Stomach (tissue), 19 donors: ENCODE data around the gene ITM2B. TPM values are rescaled to one million over a fixed set of nuclear protein-coding genes. Genes with fewer than 3 reads are reported as not detected.

ENCODE experiments used
- DNase-seq, 2 donors: peaks; one replicate each; pipeline versions ENCODE4 v3.0.0 to v3.0.0-alpha.2; 2013 to 2019
- H3K27ac ChIP-seq, 5 donors: fragments of 200-600 bp in 4 of 5; sonication (generic) in 4 of 5; one replicate each; pipeline ENCODE4 v1.5.1; 2013 to 2019; ENCODE audit warnings: mild to moderate bottlenecking in 1 of 5, moderate library complexity in 1 of 5
- H3K27me3 ChIP-seq, 3 donors: fragments of 200-600 bp; sonication (generic); one replicate each; pipeline ENCODE4 v1.5.1; 2017 to 2019; ENCODE audit warnings: mixed run types in 1 of 3
- H3K36me3 ChIP-seq, 4 donors: fragments of 200-600 bp; sonication (generic); 1 replicate in 3 of 4; 2 replicates in 1 of 4; pipeline ENCODE4 v1.5.1; 2016 to 2019
- H3K4me1 ChIP-seq, 4 donors: fragments of 200-600 bp; sonication (generic); one replicate each; pipeline ENCODE4 v1.5.1; 2016 to 2019
- H3K4me3 ChIP-seq, 4 donors: fragments of 200-600 bp; sonication (generic) in 3 of 4; one replicate each; pipeline ENCODE4 v1.5.1; 2016 to 2019; ENCODE audit warnings: mild to moderate bottlenecking in 1 of 4
- H3K9me3 ChIP-seq, 4 donors: fragments of 200-600 bp; sonication (generic); one replicate each; pipeline ENCODE4 v1.5.1; 2016 to 2019
- CTCF ChIP-seq, 7 experiments: fragments of 450-650 bp in 4 of 7; fragments of 200-600 bp in 3 of 7; sonication (generic) in 3 of 7; IDR thresholded peaks; one replicate each; pipeline ENCODE4 v1.5.1; 2016 to 2019; ENCODE audit warnings: antibody characterized with exemption in 7 of 7, control low read depth in 2 of 7, mild to moderate bottlenecking in 1 of 7
- EP300 ChIP-seq: sonication (generic); formaldehyde crosslinking; IDR thresholded peaks from one replicate; pipeline ENCODE4 v1.6.1; 2017; ENCODE audit warnings: antibody characterized with exemption
- POLR2A ChIP-seq, 4 donors: fragments of 450-650 bp; IDR thresholded peaks; one replicate each; pipeline ENCODE4 v1.6.1; 2016; ENCODE audit warnings: antibody characterized with exemption in 4 of 4, control low read depth in 2 of 4, mild to moderate bottlenecking in 1 of 4, moderate library complexity in 1 of 4
- POLR2AphosphoS5 ChIP-seq, 3 donors: sonication (generic); formaldehyde crosslinking; IDR thresholded peaks; one replicate each; pipeline ENCODE4 v1.6.1; 2016; ENCODE audit warnings: antibody characterized with exemption in 3 of 3
- WGBS, 5 donors: extraction: QIAGEN DNeasy Blood & Tissue Kit in 3 of 5; methylation state at CpG; one replicate each; pipeline versions ENCODE4 v1.1.5 to v1.1.7; 2013 to 2018; 5-methylcytosine and 5-hydroxymethylcytosine counted together
- intact Hi-C: fragments of 100-400 bp; cut with DNase I; formaldehyde crosslinking; loops from one replicate; pipeline ENCODE4 v1.15.1; 2023; ENCODE audit warnings: low total_unique reads
- long read RNA-seq, 10 donors: transcript quantifications; one replicate each; lab custom pipeline, GENCODE V29; 2026
- polyA plus RNA-seq, 3 donors: library from polyadenylated mRNA; stranded (reverse); fragments of 200-250 nt; gene quantifications; one replicate each; pipeline ENCODE4 v1.2.3, GENCODE V29; 2013
- total RNA-seq, 5 donors: library from RNA; depleted of rRNA; stranded (reverse); fragments of >200 nt; gene quantifications; one replicate each; pipeline versions ENCODE4 v1.1.0 to v1.2.3, GENCODE V29; 2014 to 2016
- donor health status: healthy with polysubstance abuse.
- donor health status: Bipolar disorder and iron deficiency.
- donor health status: healthy.

ITM2B gene
- total RNA-seq = 100 to 1,000 TPM; 271 to 419 (median 293) TPM
- 100 to 1,000 TPM; 113 to 359 (median 141) TPM for polyA plus RNA-seq
- long read RNA-seq, donor 1, full-length matches to known transcripts = 92 of 173 reads
- long read RNA-seq, donor 1, partial matches to known transcripts = 81 of 173 reads
- long read RNA-seq, donor 1, other reads (novel, unspliced or antisense) = 0 of 173 reads
- long read RNA-seq, donor 2, full-length matches to known transcripts = 156 of 210 reads
- long read RNA-seq, donor 2, partial matches to known transcripts = 54 of 210 reads
- long read RNA-seq, donor 2, other reads (novel, unspliced or antisense) = 0 of 210 reads
- long read RNA-seq, donor 3, full-length matches to known transcripts = 90 of 161 reads
- long read RNA-seq, donor 3, partial matches to known transcripts = 71 of 161 reads
- long read RNA-seq, donor 3, other reads (novel, unspliced or antisense) = 0 of 161 reads
- long read RNA-seq, donor 4, full-length matches to known transcripts = 17 of 17 reads
- long read RNA-seq, donor 4, partial matches to known transcripts = 0 of 17 reads
- long read RNA-seq, donor 4, other reads (novel, unspliced or antisense) = 0 of 17 reads
- long read RNA-seq, donor 5, full-length matches to known transcripts = 202 of 309 reads
- long read RNA-seq, donor 5, partial matches to known transcripts = 107 of 309 reads
- long read RNA-seq, donor 5, other reads (novel, unspliced or antisense) = 0 of 309 reads
- long read RNA-seq, donor 6, full-length matches to known transcripts = 307 of 428 reads
- long read RNA-seq, donor 6, partial matches to known transcripts = 121 of 428 reads
- long read RNA-seq, donor 6, other reads (novel, unspliced or antisense) = 0 of 428 reads
- long read RNA-seq, donor 7, full-length matches to known transcripts = 214 of 363 reads
- long read RNA-seq, donor 7, partial matches to known transcripts = 149 of 363 reads
- long read RNA-seq, donor 7, other reads (novel, unspliced or antisense) = 0 of 363 reads
- long read RNA-seq, donor 8, full-length matches to known transcripts = 157 of 257 reads
- long read RNA-seq, donor 8, partial matches to known transcripts = 100 of 257 reads
- long read RNA-seq, donor 8, other reads (novel, unspliced or antisense) = 0 of 257 reads
- long read RNA-seq, donor 9, full-length matches to known transcripts = 134 of 387 reads
- long read RNA-seq, donor 9, partial matches to known transcripts = 253 of 387 reads
- long read RNA-seq, donor 9, other reads (novel, unspliced or antisense) = 0 of 387 reads
- long read RNA-seq, donor 10, full-length matches to known transcripts = 103 of 139 reads
- long read RNA-seq, donor 10, partial matches to known transcripts = 36 of 139 reads
- long read RNA-seq, donor 10, other reads (novel, unspliced or antisense) = 0 of 139 reads

DNA sequence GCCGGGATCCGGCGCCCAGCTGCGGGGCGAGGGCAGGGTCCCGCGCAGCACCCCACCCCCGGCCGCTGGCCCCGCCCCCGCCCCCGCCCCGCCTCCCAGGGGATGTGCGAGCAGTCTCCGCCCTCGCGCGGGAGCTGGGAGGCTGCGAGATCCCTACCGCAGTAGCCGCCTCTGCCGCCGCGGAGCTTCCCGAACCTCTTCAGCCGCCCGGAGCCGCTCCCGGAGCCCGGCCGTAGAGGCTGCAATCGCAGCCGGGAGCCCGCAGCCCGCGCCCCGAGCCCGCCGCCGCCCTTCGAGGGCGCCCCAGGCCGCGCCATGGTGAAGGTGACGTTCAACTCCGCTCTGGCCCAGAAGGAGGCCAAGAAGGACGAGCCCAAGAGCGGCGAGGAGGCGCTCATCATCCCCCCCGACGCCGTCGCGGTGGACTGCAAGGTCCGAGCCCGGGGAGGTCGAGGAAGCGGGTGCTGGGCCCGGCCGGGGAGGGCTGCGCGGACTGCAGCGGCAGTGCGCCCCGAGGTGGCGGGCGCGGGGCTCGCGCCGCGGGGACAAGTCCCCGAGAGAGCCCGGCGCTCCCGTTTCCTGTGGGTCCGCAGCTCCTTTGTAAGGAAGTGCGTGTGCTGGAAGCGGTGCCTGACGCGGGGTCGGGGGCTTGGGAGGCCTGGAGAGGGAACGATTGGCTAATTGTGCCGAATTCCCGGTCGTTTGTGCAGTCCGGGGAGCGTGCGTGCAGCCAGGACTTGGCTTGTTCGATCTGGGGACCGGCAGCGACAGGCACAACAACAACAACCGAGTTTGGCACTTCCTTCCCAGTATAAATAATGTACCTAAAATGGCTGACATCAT, at the start of gene ITM2B:
ITM2B (plus strand) TSS at position 161 of the 843 bp plus-strand sequence; CDS start at position 316, 155 bp downstream.
- DNase-seq = peak; percentile 82 to 94
- Histone ChIP-seq H3K4me3 (peak within 1 kb of the TSS; percentile 82 to 97 (median 88)), H3K4me1 (peaks cover 17 to 59% (median 41%) of the 10 kb centered on the region in 4 donors), H3K9me3 (no peaks in the 10 kb centered on the region), H3K27me3 (no peaks in the 10 kb centered on the region), H3K27ac (peak within 1 kb of the TSS; percentile 98 to 100 (median 100)), H3K36me3 (no peaks in the 10 kb centered on the region)
- WGBS, 5 donors = 0 to 1% (median 0%) methylated on average over 24 to 94 of the region's 94 CpGs
- TF ChIP-seq POLR2AphosphoS5 (IDR thresholded peaks at IDR 0.05) (peak; percentile 66 to 97 (median 93)), EP300 (no peak), POLR2A (IDR thresholded peaks at IDR 0.05) (no peak), CTCF (IDR thresholded peaks at IDR 0.05) (peak in 3 of 7 experiments; percentile 23 to 37 (median 24))
- intact Hi-C loops = no loop called here

- Histone ChIP-seq H3K36me3 (no peaks in the 10 kb centered on the region), H3K27me3 (no peaks in the 10 kb centered on the region), H3K4me1 (no peaks in the 10 kb centered on the region), H3K4me3 (no peak overlapping the region), H3K9me3 (no peaks in the 10 kb centered on the region), H3K27ac (no peak overlapping the region)
- intact Hi-C loops = no loop called here
- DNase-seq = no peak
- 85 to 93% (median 89%) methylated on average over 4 of the region's 4 CpGs for WGBS, 5 donors
- no peak for TF ChIP-seq CTCF (IDR thresholded peaks at IDR 0.05)
- no peak for TF ChIP-seq EP300
- no peak for TF ChIP-seq POLR2AphosphoS5 (IDR thresholded peaks at IDR 0.05)
- no peak for TF ChIP-seq POLR2A (IDR thresholded peaks at IDR 0.05)
Observed at GRCh38 chr13:48184260-48184659, 48.7 kb upstream of the ITM2B start.

GRCh38 chr13:48185018-48185417, 48.0 kb upstream of the ITM2B start:
- intact Hi-C loops = no loop called here
- Histone ChIP-seq H3K4me3 (no peak overlapping the region), H3K36me3 (no peaks in the 10 kb centered on the region)

More at GRCh38 chr13:48185018-48185417, 48.0 kb upstream of the ITM2B start:
- H3K4me1 ChIP-seq = no peaks in the 10 kb centered on the region
- TF ChIP-seq POLR2A (IDR thresholded peaks at IDR 0.05) (no peak), EP300 (no peak), CTCF (IDR thresholded peaks at IDR 0.05) (no peak), POLR2AphosphoS5 (IDR thresholded peaks at IDR 0.05) (no peak)
- H3K9me3 ChIP-seq = no peaks in the 10 kb centered on the region
- H3K27ac ChIP-seq = no peak overlapping the region
- no peak for DNase-seq
- H3K27me3 ChIP-seq = no peaks in the 10 kb centered on the region
